Gastrocnemius medialis (tissue), 4 donors: ENCODE results near the gene ZCCHC17.

ENCODE experiments used
- CTCF ChIP-seq, 5 experiments: fragments of 450-650 bp in 3 of 5; fragments of 200-600 bp in 2 of 5; sonication (generic) in 2 of 5; IDR thresholded peaks in 4 of 5; conservative IDR thresholded peaks in 1 of 5; 1 replicate in 4 of 5; 2 replicates in 1 of 5; pipeline ENCODE4 v1.5.1; 2016 to 2019; ENCODE audit warnings: antibody characterized with exemption in 5 of 5, mild to moderate bottlenecking in 3 of 5, moderate library complexity in 3 of 5
- POLR2A ChIP-seq, 2 donors: fragments of 450-650 bp; IDR thresholded peaks; one replicate each; pipeline ENCODE4 v1.6.1; 2017; ENCODE audit warnings: antibody characterized with exemption in 2 of 2, mild to moderate bottlenecking in 2 of 2, moderate library complexity in 2 of 2

GRCh38 chr1:31390071-31390470 is 93.2 kb downstream of the ZCCHC17 start:
- TF ChIP-seq CTCF (IDR thresholded peaks at IDR 0.05 in 4 of 5, conservative IDR thresholded peaks at IDR 0.05 in 1 of 5) (no peak), POLR2A (IDR thresholded peaks at IDR 0.05) (no peak)
